Measurements from ENCODE around the gene SOX18. TPM values are rescaled to one million over a fixed set of nuclear protein-coding genes. Genes with fewer than 3 reads are reported as not detected.

SOX18 gene
- total and polyA plus RNA-seq, 2 of the 13 experiments (the other 11 are each of a cell fraction or from before 2014, with no cell fraction given): 1.6 to 1.9 TPM

GRCh38 chr20:64065062-64065973 lies 15.9 kb upstream of the SOX18 start (continued):
- TF ChIP-seq FOXO4 (CRISPR knock-in tag; conservative IDR thresholded peaks at IDR 0.05): no peak
- 0 out of 2 replicates have a peak, but pooled peaks have one; percentile 14 for TF ChIP-seq ZNF12 (CRISPR knock-in tag; IDR thresholded peaks at IDR 0.05)
- TF ChIP-seq ZNF720 (CRISPR knock-in tag; IDR thresholded peaks at IDR 0.05): peak; percentile 30; the same call in 1 of the 2 replicates
- TF ChIP-seq CTCF (CRISPR knock-in tag; IDR thresholded peaks at IDR 0.05): peak; percentile 28
- TF ChIP-seq ATRX (CRISPR knock-in tag; IDR thresholded peaks at IDR 0.05; ENCODE audit: borderline replicate concordance): no peak
- no peak for TF ChIP-seq XRCC5 (optimal IDR thresholded peaks at IDR 0.05; ENCODE audit: low read length)
- TF ChIP-seq ZNF672 (CRISPR knock-in tag; IDR thresholded peaks at IDR 0.05): peak; percentile 81; the same call in 1 of the 2 replicates
- TF ChIP-seq SSRP1 (CRISPR knock-in tag; IDR thresholded peaks at IDR 0.05): no peak; the same call in 1 of the 2 replicates
- TF ChIP-seq ZNF33B (CRISPR knock-in tag; IDR thresholded peaks at IDR 0.05): peak; percentile 85
- TF ChIP-seq SIN3A (IDR thresholded peaks at IDR 0.05; ENCODE audit: borderline replicate concordance, low read depth, low read length): 0 out of 2 replicates have a peak, but pooled peaks have one; percentile 43
- peak; percentile 10; the same call in 1 of the 2 replicates for TF ChIP-seq BCL6 (CRISPR knock-in tag; IDR thresholded peaks at IDR 0.05)
- no peak; the same call in 1 of the 2 replicates for TF ChIP-seq HMG20A (CRISPR knock-in tag; IDR thresholded peaks at IDR 0.05; ENCODE audit: borderline replicate concordance)
- no peak for TF ChIP-seq ZNF850 (CRISPR knock-in tag; conservative IDR thresholded peaks at IDR 0.05)
- peak; percentile 53 for TF ChIP-seq ZFP91 (CRISPR knock-in tag; IDR thresholded peaks at IDR 0.05; ENCODE audit: borderline replicate concordance)
- TF ChIP-seq ZNF362 (CRISPR knock-in tag; IDR thresholded peaks at IDR 0.05; ENCODE audit: borderline replicate concordance): 0 out of 2 replicates have a peak, but pooled peaks have one; percentile 38
- peak; percentile 93 for TF ChIP-seq ZSCAN29 (CRISPR knock-in tag; conservative IDR thresholded peaks at IDR 0.05)
- TF ChIP-seq MED8 (CRISPR knock-in tag; IDR thresholded peaks at IDR 0.05; ENCODE audit: insufficient replicate concordance): no peak
- no peak for TF ChIP-seq NPAS2 (CRISPR knock-in tag; IDR thresholded peaks at IDR 0.05; ENCODE audit: borderline replicate concordance)
- TF ChIP-seq THAP11 (CRISPR knock-in tag; IDR thresholded peaks at IDR 0.05): peak; percentile 63; the same call in 1 of the 2 replicates
- TF ChIP-seq ZNF557 (CRISPR knock-in tag; IDR thresholded peaks at IDR 0.05): no peak
- peak; percentile 53; the same call in 1 of the 2 replicates for TF ChIP-seq TRIM24 (CRISPR knock-in tag; IDR thresholded peaks at IDR 0.05)
- no peak for TF ChIP-seq ZNF678 (CRISPR knock-in tag; IDR thresholded peaks at IDR 0.05)
- TF ChIP-seq CERS6 (CRISPR knock-in tag; IDR thresholded peaks at IDR 0.05): no peak

Data from HepG2 (cell line).